HG02759 (cell line): ENCODE measurements around the gene DSP.

Source experiments
- ATAC-seq: cut with Tn5 transposase; IDR thresholded peaks from one replicate; pipeline ENCODE4 v1.9.1; 2021; ENCODE audit warnings: mild to moderate bottlenecking, moderate library complexity; ENCODE audit not compliant: unreplicated experiment

The DSP gene

GRCh38 chr6:7589949-7590917, 48.8 kb downstream of the DSP start, which contains the start of gene SNRNP48:
SNRNP48 (plus strand) TSS chr6:7590198; CDS start chr6:7590258, 60 bp downstream.
- peak; percentile 100 for ATAC-seq

- ATAC-seq, result no peak
Observed at GRCh38 chr6:7590918-7591302, 49.4 kb downstream of the DSP start.

- ATAC-seq, result no peak
Observed at GRCh38 chr6:7591770-7592169, 50.3 kb downstream of the DSP start.

- no peak for ATAC-seq
Observed at GRCh38 chr6:7593229-7593628, 51.8 kb downstream of the DSP start.

- ATAC-seq, result no peak
Observed at GRCh38 chr6:7594579-7595125, 53.2 kb downstream of the DSP start.

- no peak for ATAC-seq
Observed at GRCh38 chr6:7604003-7604402, 62.5 kb downstream of the DSP start.

GRCh38 chr6:7604506-7604905, 63.0 kb downstream of the DSP start:
- no peak for ATAC-seq

GRCh38 chr6:7615611-7616383, 74.3 kb downstream of the DSP start:
- no peak for ATAC-seq

- peak; percentile 75 for ATAC-seq
Observed at GRCh38 chr6:7617801-7618764, 76.6 kb downstream of the DSP start.

GRCh38 chr6:7621761-7622160, 80.3 kb downstream of the DSP start:
- ATAC-seq, result no peak

- ATAC-seq, result no peak
Observed at GRCh38 chr6:7624796-7625710, 83.6 kb downstream of the DSP start.

- ATAC-seq, result no peak
Observed at GRCh38 chr6:7628479-7628878, 87.0 kb downstream of the DSP start.

- no peak for ATAC-seq
Observed at GRCh38 chr6:7628909-7629308, 87.4 kb downstream of the DSP start.

- ATAC-seq, result no peak
Observed at GRCh38 chr6:7629321-7629720, 87.8 kb downstream of the DSP start.

- no peak for ATAC-seq
Observed at GRCh38 chr6:7630792-7631191, 89.3 kb downstream of the DSP start.

GRCh38 chr6:7631466-7631865, 90.0 kb downstream of the DSP start:
- no peak for ATAC-seq

- no peak for ATAC-seq
Observed at GRCh38 chr6:7632501-7633290, 91.2 kb downstream of the DSP start.

- no peak for ATAC-seq
Observed at GRCh38 chr6:7633361-7633760, 91.9 kb downstream of the DSP start.

- no peak for ATAC-seq
Observed at GRCh38 chr6:7636151-7636550, 94.7 kb downstream of the DSP start.
